Stomach (tissue), 9 donors: ENCODE results near the gene PKIG. TPM values are rescaled to one million over a fixed set of nuclear protein-coding genes. Genes with fewer than 3 reads are reported as not detected.
A peak's percentile ranks its signal among the peaks of the same experiment; 100 is the strongest.

Experiments used
- DNase-seq, 2 donors: peaks; one replicate each; pipeline versions ENCODE4 v3.0.0 to v3.0.0-alpha.2; 2013 to 2019
- H3K27ac ChIP-seq, 5 donors: fragments of 200-600 bp in 4 of 5; sonication (generic) in 4 of 5; one replicate each; pipeline ENCODE4 v1.5.1; 2013 to 2019; ENCODE audit warnings: mild to moderate bottlenecking in 1 of 5, moderate library complexity in 1 of 5
- H3K27me3 ChIP-seq, 3 donors: fragments of 200-600 bp; sonication (generic); one replicate each; pipeline ENCODE4 v1.5.1; 2017 to 2019; ENCODE audit warnings: mixed run types in 1 of 3
- H3K36me3 ChIP-seq, 4 donors: fragments of 200-600 bp; sonication (generic); 1 replicate in 3 of 4; 2 replicates in 1 of 4; pipeline ENCODE4 v1.5.1; 2016 to 2019
- H3K4me1 ChIP-seq, 4 donors: fragments of 200-600 bp; sonication (generic); one replicate each; pipeline ENCODE4 v1.5.1; 2016 to 2019
- H3K4me3 ChIP-seq, 4 donors: fragments of 200-600 bp; sonication (generic) in 3 of 4; one replicate each; pipeline ENCODE4 v1.5.1; 2016 to 2019; ENCODE audit warnings: mild to moderate bottlenecking in 1 of 4
- H3K9me3 ChIP-seq, 4 donors: fragments of 200-600 bp; sonication (generic); one replicate each; pipeline ENCODE4 v1.5.1; 2016 to 2019
- EP300 ChIP-seq: sonication (generic); formaldehyde crosslinking; IDR thresholded peaks from one replicate; pipeline ENCODE4 v1.6.1; 2017; ENCODE audit warnings: antibody characterized with exemption
- POLR2A ChIP-seq, 4 donors: fragments of 450-650 bp; IDR thresholded peaks; one replicate each; pipeline ENCODE4 v1.6.1; 2016; ENCODE audit warnings: antibody characterized with exemption in 4 of 4, control low read depth in 2 of 4, mild to moderate bottlenecking in 1 of 4, moderate library complexity in 1 of 4
- POLR2AphosphoS5 ChIP-seq, 3 donors: sonication (generic); formaldehyde crosslinking; IDR thresholded peaks; one replicate each; pipeline ENCODE4 v1.6.1; 2016; ENCODE audit warnings: antibody characterized with exemption in 3 of 3
- WGBS, 5 donors: extraction: QIAGEN DNeasy Blood & Tissue Kit in 3 of 5; methylation state at CpG; one replicate each; pipeline versions ENCODE4 v1.1.5 to v1.1.7; 2013 to 2018; 5-methylcytosine and 5-hydroxymethylcytosine counted together
- intact Hi-C: fragments of 100-400 bp; cut with DNase I; formaldehyde crosslinking; loops from one replicate; pipeline ENCODE4 v1.15.1; 2023; ENCODE audit warnings: low total_unique reads
- polyA plus RNA-seq, 3 donors: library from polyadenylated mRNA; stranded (reverse); fragments of 200-250 nt; gene quantifications; one replicate each; pipeline ENCODE4 v1.2.3, GENCODE V29; 2013
- total RNA-seq, 5 donors: library from RNA; depleted of rRNA; stranded (reverse); fragments of >200 nt; gene quantifications; one replicate each; pipeline versions ENCODE4 v1.1.0 to v1.2.3, GENCODE V29; 2014 to 2016
- TF ChIP-seq, protein P1 (sequence below), 7 experiments: fragments of 450-650 bp in 4 of 7; fragments of 200-600 bp in 3 of 7; sonication (generic) in 3 of 7; IDR thresholded peaks; one replicate each; pipeline ENCODE4 v1.5.1; 2016 to 2019; ENCODE audit warnings: antibody characterized with exemption in 7 of 7, control low read depth in 2 of 7, mild to moderate bottlenecking in 1 of 7
- donor health status: healthy with polysubstance abuse.
- donor health status: Bipolar disorder and iron deficiency.
- donor health status: healthy.

PKIG gene
- total and polyA plus RNA-seq, 8 donors: 17.4 to 124 (median 56.4) TPM

DNA sequence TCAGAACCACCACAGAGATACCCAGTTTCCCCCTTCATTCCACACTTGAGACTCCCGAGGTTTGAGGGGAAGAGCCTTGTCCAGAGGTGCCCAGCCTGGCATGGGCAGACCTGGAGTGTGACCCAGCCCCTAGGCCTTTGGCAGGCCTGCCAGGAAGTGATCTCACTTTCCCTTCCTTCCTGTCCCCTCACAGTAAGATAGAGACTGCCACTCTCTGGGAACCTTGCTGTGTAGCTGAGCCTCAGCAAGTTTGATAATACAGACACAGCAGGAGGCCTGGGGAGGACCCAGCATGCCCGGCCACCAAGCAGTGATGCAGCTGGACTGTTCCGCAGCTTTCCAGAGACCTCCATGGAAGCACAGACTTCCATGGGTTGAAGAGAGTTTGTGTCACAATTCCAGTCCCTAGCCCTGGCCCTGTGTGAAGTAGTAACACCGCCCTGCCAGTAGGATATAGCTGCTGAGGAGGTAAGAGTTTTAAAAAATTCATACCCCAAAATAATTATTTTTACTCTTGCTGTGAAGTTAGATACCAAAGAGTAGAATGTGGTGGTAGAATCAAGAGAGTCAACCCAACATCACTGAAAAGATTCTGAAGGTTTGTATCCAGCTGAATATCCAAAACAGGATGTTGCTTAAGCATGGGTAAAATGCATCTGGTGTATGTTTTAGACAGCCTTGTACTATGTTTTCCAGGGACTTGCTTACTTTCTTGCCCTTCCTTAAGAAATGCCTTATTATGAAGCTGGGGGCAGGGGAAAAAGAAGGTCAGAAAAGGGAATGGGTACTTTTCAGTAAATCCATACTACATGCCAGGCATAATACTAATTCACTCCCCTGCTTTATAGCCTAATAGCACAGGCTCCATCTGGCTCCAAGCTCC is 16.3 kb downstream of the PKIG start:
- peak in 1 of 2 donors; percentile 49 for DNase-seq
- intact Hi-C loops: loop anchor here (10.0 kb wide), 1 partner anchor 54 kb away; no protein-coding TSS in a partner anchor
- 56 to 76% (median 73%) methylated on average over 3 to 4 of the region's 4 CpGs for WGBS, 5 donors

GRCh38 chr20:44599715-44600114 is 17.3 kb downstream of the PKIG start:
- DNase-seq: no peak
- intact Hi-C loops: loop anchor here (10.0 kb wide), 1 partner anchor 55 kb away; no protein-coding TSS in a partner anchor
- peak overlapping the region in 4 of 5 donors; percentile 75 to 89 (median 84) for H3K27ac ChIP-seq
- no peak for TF ChIP-seq POLR2AphosphoS5 (IDR thresholded peaks at IDR 0.05)
- TF ChIP-seq EP300: no peak
- TF ChIP-seq POLR2A (IDR thresholded peaks at IDR 0.05): no peak
- TF ChIP-seq, protein P1, sequence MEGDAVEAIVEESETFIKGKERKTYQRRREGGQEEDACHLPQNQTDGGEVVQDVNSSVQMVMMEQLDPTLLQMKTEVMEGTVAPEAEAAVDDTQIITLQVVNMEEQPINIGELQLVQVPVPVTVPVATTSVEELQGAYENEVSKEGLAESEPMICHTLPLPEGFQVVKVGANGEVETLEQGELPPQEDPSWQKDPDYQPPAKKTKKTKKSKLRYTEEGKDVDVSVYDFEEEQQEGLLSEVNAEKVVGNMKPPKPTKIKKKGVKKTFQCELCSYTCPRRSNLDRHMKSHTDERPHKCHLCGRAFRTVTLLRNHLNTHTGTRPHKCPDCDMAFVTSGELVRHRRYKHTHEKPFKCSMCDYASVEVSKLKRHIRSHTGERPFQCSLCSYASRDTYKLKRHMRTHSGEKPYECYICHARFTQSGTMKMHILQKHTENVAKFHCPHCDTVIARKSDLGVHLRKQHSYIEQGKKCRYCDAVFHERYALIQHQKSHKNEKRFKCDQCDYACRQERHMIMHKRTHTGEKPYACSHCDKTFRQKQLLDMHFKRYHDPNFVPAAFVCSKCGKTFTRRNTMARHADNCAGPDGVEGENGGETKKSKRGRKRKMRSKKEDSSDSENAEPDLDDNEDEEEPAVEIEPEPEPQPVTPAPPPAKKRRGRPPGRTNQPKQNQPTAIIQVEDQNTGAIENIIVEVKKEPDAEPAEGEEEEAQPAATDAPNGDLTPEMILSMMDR (IDR thresholded peaks at IDR 0.05): no peak
- 74 to 100% (median 76%) methylated on average over 1 of the region's 1 CpG for WGBS, 5 donors
- H3K27me3 ChIP-seq: no peaks in the 10 kb centered on the region
- no peaks in the 10 kb centered on the region for H3K9me3 ChIP-seq
- no peak overlapping the region for H3K4me3 ChIP-seq
- no peaks in the 10 kb centered on the region for H3K36me3 ChIP-seq
- H3K4me1 ChIP-seq: peaks cover 49 to 85% (median 69%) of the 10 kb centered on the region in 4 donors

More for the DNA sequence above, 16.3 kb downstream of the PKIG start:
- Histone ChIP-seq H3K9me3 (no peaks in the 10 kb centered on the region), H3K27ac (peak overlapping the region; percentile 20 to 89 (median 83)), H3K4me1 (peaks cover 49 to 91% (median 79%) of the 10 kb centered on the region in 4 donors), H3K27me3 (no peaks in the 10 kb centered on the region), H3K36me3 (no peaks in the 10 kb centered on the region), H3K4me3 (no peak overlapping the region)
- TF ChIP-seq, protein P1 (IDR thresholded peaks at IDR 0.05): no peak
- peak in 1 of 3 donors; percentile 9 for TF ChIP-seq POLR2AphosphoS5 (IDR thresholded peaks at IDR 0.05)

GRCh38 chr20:44600301-44600700 is 17.9 kb downstream of the PKIG start:
- intact Hi-C loops: no loop called here
- H3K27me3 ChIP-seq: no peaks in the 10 kb centered on the region
- no peak for DNase-seq
- H3K27ac ChIP-seq: peak overlapping the region in 4 of 5 donors; percentile 75 to 89 (median 84)
- peaks cover 49 to 83% (median 66%) of the 10 kb centered on the region in 4 donors for H3K4me1 ChIP-seq
- H3K36me3 ChIP-seq: no peaks in the 10 kb centered on the region
- no peak overlapping the region for H3K4me3 ChIP-seq
- TF ChIP-seq POLR2AphosphoS5 (IDR thresholded peaks at IDR 0.05) (no peak), EP300 (no peak), POLR2A (IDR thresholded peaks at IDR 0.05) (no peak)
- TF ChIP-seq, protein P1 (IDR thresholded peaks at IDR 0.05): no peak
- 67 to 89% (median 85%) methylated on average over 4 of the region's 4 CpGs for WGBS, 5 donors
- no peaks in the 10 kb centered on the region for H3K9me3 ChIP-seq

DNA sequence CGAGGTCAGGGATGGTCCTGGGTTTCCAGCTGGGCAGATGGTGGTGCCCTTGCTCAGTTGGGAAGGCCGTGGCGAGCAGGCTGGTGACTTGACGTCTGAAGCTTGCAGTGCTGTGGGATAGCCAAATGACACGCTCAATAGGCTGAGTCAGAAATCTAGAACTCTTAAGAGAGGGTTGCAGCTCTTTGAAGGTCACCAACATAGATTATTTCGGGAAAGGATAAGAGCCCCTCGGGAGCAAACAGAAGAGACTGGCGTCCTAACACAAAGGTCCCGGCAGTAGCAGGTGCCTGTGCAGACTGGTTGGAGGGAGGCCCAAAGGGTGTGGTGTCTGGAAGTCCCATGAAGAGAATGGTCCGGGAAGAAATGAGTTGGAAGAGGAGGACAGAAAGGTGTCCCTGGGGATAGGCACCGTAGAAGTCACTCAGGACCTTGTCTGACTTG is 18.4 kb downstream of the PKIG start:
- H3K9me3 ChIP-seq: no peaks in the 10 kb centered on the region
- intact Hi-C loops: no loop called here
- no peak overlapping the region for H3K4me3 ChIP-seq
- H3K27ac ChIP-seq: peak overlapping the region; percentile 25 to 89 (median 83)
- H3K36me3 ChIP-seq: no peaks in the 10 kb centered on the region
- no peak for DNase-seq
- no peaks in the 10 kb centered on the region for H3K27me3 ChIP-seq
- H3K4me1 ChIP-seq: peaks cover 49 to 80% (median 65%) of the 10 kb centered on the region in 4 donors
- no peak for TF ChIP-seq POLR2A (IDR thresholded peaks at IDR 0.05)
- TF ChIP-seq, protein P1 (IDR thresholded peaks at IDR 0.05): no peak
- TF ChIP-seq POLR2AphosphoS5 (IDR thresholded peaks at IDR 0.05): no peak
- no peak for TF ChIP-seq EP300
- 49 to 76% (median 67%) methylated on average over 11 of the region's 11 CpGs for WGBS, 5 donors
